ENCODE results near the gene KLRF2.
"Not testable (repeated sequence)": the region's sequence is repeated elsewhere in the genome, so short reads cannot be mapped to it uniquely, and the experiment has no call there.

The KLRF2 gene

GRCh38 chr12:9881246-9881645 lies at the start of gene KLRF2:
Gene KLRF2 (plus strand): TSS chr12:9881489. CDS start chr12:9881596, 107 bp downstream.
- DNase-seq (ENCODE audit: extremely low read depth in 1 of 2, low read depth in 1 of 2): no peak

GRCh38 chr12:9831720-9832119 lies 49.6 kb upstream of the KLRF2 start:
- no peak for DNase-seq (ENCODE audit: extremely low read depth in 1 of 2, low read depth in 1 of 2)

- no peak for DNase-seq (ENCODE audit: extremely low read depth in 1 of 2, low read depth in 1 of 2)
Measured at GRCh38 chr12:9843407-9843806, 37.9 kb upstream of the KLRF2 start.

- no peak for DNase-seq (ENCODE audit: extremely low read depth in 1 of 2, low read depth in 1 of 2)
Measured at GRCh38 chr12:9848899-9849298, 32.4 kb upstream of the KLRF2 start.

- DNase-seq (ENCODE audit: extremely low read depth in 1 of 2, low read depth in 1 of 2): no peak
Measured at GRCh38 chr12:9851050-9851449, 30.2 kb upstream of the KLRF2 start.

- DNase-seq (ENCODE audit: extremely low read depth in 1 of 2, low read depth in 1 of 2): no peak
Measured at GRCh38 chr12:9851927-9852326, 29.4 kb upstream of the KLRF2 start.

GRCh38 chr12:9856151-9856550 lies 25.1 kb upstream of the KLRF2 start:
- no peak for DNase-seq (ENCODE audit: extremely low read depth in 1 of 2, low read depth in 1 of 2)

- no peak for DNase-seq (ENCODE audit: extremely low read depth in 1 of 2, low read depth in 1 of 2)
Measured at GRCh38 chr12:9856894-9857293, 24.4 kb upstream of the KLRF2 start.

- no peak for DNase-seq (ENCODE audit: extremely low read depth in 1 of 2, low read depth in 1 of 2)
Measured at GRCh38 chr12:9858135-9858534, 23.2 kb upstream of the KLRF2 start.

GRCh38 chr12:9864913-9865675 lies 16.2 kb upstream of the KLRF2 start:
- DNase-seq (ENCODE audit: extremely low read depth in 1 of 2, low read depth in 1 of 2): no peak

- DNase-seq (ENCODE audit: extremely low read depth in 1 of 2, low read depth in 1 of 2): no peak
Measured at GRCh38 chr12:9866860-9867269, 14.4 kb upstream of the KLRF2 start.

- no peak for DNase-seq (ENCODE audit: extremely low read depth in 1 of 2, low read depth in 1 of 2)
Measured at GRCh38 chr12:9867531-9867930, 13.8 kb upstream of the KLRF2 start.

- no peak for DNase-seq (ENCODE audit: extremely low read depth in 1 of 2, low read depth in 1 of 2)
Measured at GRCh38 chr12:9868311-9868801, 12.9 kb upstream of the KLRF2 start.

GRCh38 chr12:9868951-9869306 lies 12.4 kb upstream of the KLRF2 start:
- no peak for DNase-seq (ENCODE audit: extremely low read depth in 1 of 2, low read depth in 1 of 2)

- no peak for DNase-seq (ENCODE audit: extremely low read depth in 1 of 2, low read depth in 1 of 2)
Measured at GRCh38 chr12:9869307-9870161, 11.8 kb upstream of the KLRF2 start, which contains the start of gene CLEC2B. Gene CLEC2B (minus strand): TSS chr12:9869354.

GRCh38 chr12:9870286-9870866 lies 10.9 kb upstream of the KLRF2 start:
- no peak for DNase-seq (ENCODE audit: extremely low read depth in 1 of 2, low read depth in 1 of 2)

- DNase-seq (ENCODE audit: extremely low read depth in 1 of 2, low read depth in 1 of 2): no peak
Measured at GRCh38 chr12:9872162-9872561, 9.1 kb upstream of the KLRF2 start.

GRCh38 chr12:9872742-9873141 lies 8.5 kb upstream of the KLRF2 start:
- DNase-seq (ENCODE audit: extremely low read depth in 1 of 2, low read depth in 1 of 2): no peak

- not testable (repeated sequence) for DNase-seq (ENCODE audit: extremely low read depth in 1 of 2, low read depth in 1 of 2)
Measured at GRCh38 chr12:9876120-9876519, 5.2 kb upstream of the KLRF2 start.

GRCh38 chr12:9880532-9881078 lies 684 bp upstream of the KLRF2 start:
- no peak for DNase-seq (ENCODE audit: extremely low read depth in 1 of 2, low read depth in 1 of 2)

GRCh38 chr12:9881988-9882387 lies 699 bp downstream of the KLRF2 start:
- no peak for DNase-seq (ENCODE audit: extremely low read depth in 1 of 2, low read depth in 1 of 2)
